ENCODE measurements around the gene ARMC7.
"Not testable (repeated sequence)": the region's sequence is repeated elsewhere in the genome, so short reads cannot be mapped to it uniquely, and the experiment has no call there.

ARMC7 gene

GRCh38 chr17:75072909-75073308, 36.9 kb upstream of the ARMC7 start:
- H3K27me3 Mint-ChIP-seq (ENCODE audit: low read depth); H3K4me3 Mint-ChIP-seq; H3K27ac Mint-ChIP-seq; H3K36me3 Mint-ChIP-seq (ENCODE audit: low read depth); H3K9me3 Mint-ChIP-seq; H3K4me1 Mint-ChIP-seq (ENCODE audit: low read depth): not testable (repeated sequence)

- Mint-ChIP-seq H3K36me3 (ENCODE audit: low read depth) (no peaks in the 10 kb centered on the region), H3K4me1 (ENCODE audit: low read depth) (peaks cover 7% of the 10 kb centered on the region), H3K27me3 (ENCODE audit: low read depth) (no peaks in the 10 kb centered on the region), H3K4me3 (no peak overlapping the region), H3K27ac (no peak overlapping the region), H3K9me3 (no peaks in the 10 kb centered on the region)
Observed at GRCh38 chr17:75073618-75074047, 36.1 kb upstream of the ARMC7 start.

GRCh38 chr17:75074532-75074931, 35.2 kb upstream of the ARMC7 start:
- peaks cover 9% of the 10 kb centered on the region for H3K4me1 Mint-ChIP-seq (ENCODE audit: low read depth)
- H3K36me3 Mint-ChIP-seq (ENCODE audit: low read depth) = no peaks in the 10 kb centered on the region
- no peak overlapping the region for H3K27ac Mint-ChIP-seq
- no peak overlapping the region for H3K4me3 Mint-ChIP-seq
- H3K27me3 Mint-ChIP-seq (ENCODE audit: low read depth) = no peaks in the 10 kb centered on the region
- H3K9me3 Mint-ChIP-seq = no peaks in the 10 kb centered on the region

- H3K4me1 Mint-ChIP-seq (ENCODE audit: low read depth) = peaks cover 7% of the 10 kb centered on the region
- no peak overlapping the region for H3K27ac Mint-ChIP-seq
- H3K4me3 Mint-ChIP-seq = no peak overlapping the region
- H3K9me3 Mint-ChIP-seq = no peaks in the 10 kb centered on the region
- no peaks in the 10 kb centered on the region for H3K36me3 Mint-ChIP-seq (ENCODE audit: low read depth)
- no peaks in the 10 kb centered on the region for H3K27me3 Mint-ChIP-seq (ENCODE audit: low read depth)
Observed at GRCh38 chr17:75075597-75076336, 34.0 kb upstream of the ARMC7 start.

- H3K9me3 Mint-ChIP-seq = no peaks in the 10 kb centered on the region
- H3K27ac Mint-ChIP-seq = no peak overlapping the region
- H3K36me3 Mint-ChIP-seq (ENCODE audit: low read depth) = no peaks in the 10 kb centered on the region
- H3K4me1 Mint-ChIP-seq (ENCODE audit: low read depth) = peaks cover 7% of the 10 kb centered on the region
- H3K27me3 Mint-ChIP-seq (ENCODE audit: low read depth) = no peaks in the 10 kb centered on the region
- H3K4me3 Mint-ChIP-seq = peak overlapping the region; percentile 44
Observed at GRCh38 chr17:75077072-75077495, 32.7 kb upstream of the ARMC7 start.

- Mint-ChIP-seq H3K9me3 (no peaks in the 10 kb centered on the region), H3K36me3 (ENCODE audit: low read depth) (no peaks in the 10 kb centered on the region), H3K4me1 (ENCODE audit: low read depth) (peaks cover 7% of the 10 kb centered on the region), H3K4me3 (peak overlapping the region; percentile 44), H3K27me3 (ENCODE audit: low read depth) (no peaks in the 10 kb centered on the region), H3K27ac (no peak overlapping the region)
Observed at GRCh38 chr17:75077496-75078283, 32.1 kb upstream of the ARMC7 start.

GRCh38 chr17:75078284-75079022, 31.3 kb upstream of the ARMC7 start:
- H3K4me1 Mint-ChIP-seq (ENCODE audit: low read depth) = peaks cover 7% of the 10 kb centered on the region
- H3K4me3 Mint-ChIP-seq = no peak overlapping the region
- no peaks in the 10 kb centered on the region for H3K36me3 Mint-ChIP-seq (ENCODE audit: low read depth)
- no peaks in the 10 kb centered on the region for H3K27me3 Mint-ChIP-seq (ENCODE audit: low read depth)
- H3K27ac Mint-ChIP-seq = peak overlapping the region; percentile 59
- H3K9me3 Mint-ChIP-seq = no peaks in the 10 kb centered on the region

- H3K27ac Mint-ChIP-seq = peak overlapping the region; percentile 59
- peaks cover 7% of the 10 kb centered on the region for H3K4me1 Mint-ChIP-seq (ENCODE audit: low read depth)
- no peak overlapping the region for H3K4me3 Mint-ChIP-seq
- H3K36me3 Mint-ChIP-seq (ENCODE audit: low read depth) = no peaks in the 10 kb centered on the region
- no peaks in the 10 kb centered on the region for H3K9me3 Mint-ChIP-seq
- no peaks in the 10 kb centered on the region for H3K27me3 Mint-ChIP-seq (ENCODE audit: low read depth)
Observed at GRCh38 chr17:75079023-75079373, 30.8 kb upstream of the ARMC7 start.

GRCh38 chr17:75081611-75082540, 27.9 kb upstream of the ARMC7 start:
- peaks cover 17% of the 10 kb centered on the region for H3K4me1 Mint-ChIP-seq (ENCODE audit: low read depth)
- H3K27me3 Mint-ChIP-seq (ENCODE audit: low read depth) = no peaks in the 10 kb centered on the region
- no peaks in the 10 kb centered on the region for H3K36me3 Mint-ChIP-seq (ENCODE audit: low read depth)
- no peak overlapping the region for H3K27ac Mint-ChIP-seq
- H3K4me3 Mint-ChIP-seq = no peak overlapping the region
- no peaks in the 10 kb centered on the region for H3K9me3 Mint-ChIP-seq

GRCh38 chr17:75082683-75083082, 27.1 kb upstream of the ARMC7 start:
- no peak overlapping the region for H3K4me3 Mint-ChIP-seq
- H3K9me3 Mint-ChIP-seq = no peaks in the 10 kb centered on the region
- peaks cover 19% of the 10 kb centered on the region for H3K4me1 Mint-ChIP-seq (ENCODE audit: low read depth)
- H3K36me3 Mint-ChIP-seq (ENCODE audit: low read depth) = no peaks in the 10 kb centered on the region
- no peak overlapping the region for H3K27ac Mint-ChIP-seq
- no peaks in the 10 kb centered on the region for H3K27me3 Mint-ChIP-seq (ENCODE audit: low read depth)

- H3K27ac Mint-ChIP-seq = no peak overlapping the region
Observed at GRCh38 chr17:75084039-75084660, 25.6 kb upstream of the ARMC7 start.

GRCh38 chr17:75086496-75087181, 23.1 kb upstream of the ARMC7 start:
- H3K4me3 Mint-ChIP-seq = peak overlapping the region; percentile 45
- H3K4me1 Mint-ChIP-seq (ENCODE audit: low read depth) = peaks cover 28% of the 10 kb centered on the region
- H3K36me3 Mint-ChIP-seq (ENCODE audit: low read depth) = no peaks in the 10 kb centered on the region
- H3K27ac Mint-ChIP-seq = peak overlapping the region; percentile 66
- no peaks in the 10 kb centered on the region for H3K27me3 Mint-ChIP-seq (ENCODE audit: low read depth)
- H3K9me3 Mint-ChIP-seq = no peaks in the 10 kb centered on the region

More at GRCh38 chr17:75084039-75084660, 25.6 kb upstream of the ARMC7 start:
- Mint-ChIP-seq H3K27me3 (ENCODE audit: low read depth) (no peaks in the 10 kb centered on the region), H3K4me1 (ENCODE audit: low read depth) (peaks cover 19% of the 10 kb centered on the region), H3K9me3 (no peaks in the 10 kb centered on the region), H3K36me3 (ENCODE audit: low read depth) (no peaks in the 10 kb centered on the region), H3K4me3 (no peak overlapping the region)

- H3K27ac Mint-ChIP-seq = peak overlapping the region; percentile 53
- no peaks in the 10 kb centered on the region for H3K27me3 Mint-ChIP-seq (ENCODE audit: low read depth)
- peak overlapping the region; percentile 69 for H3K4me3 Mint-ChIP-seq
- H3K36me3 Mint-ChIP-seq (ENCODE audit: low read depth) = no peaks in the 10 kb centered on the region
- H3K4me1 Mint-ChIP-seq (ENCODE audit: low read depth) = peaks cover 31% of the 10 kb centered on the region
- H3K9me3 Mint-ChIP-seq = no peaks in the 10 kb centered on the region
Observed at GRCh38 chr17:75087182-75087557, 22.6 kb upstream of the ARMC7 start.

All from T-helper 1 cell treated with Interleukin-12 subunit alpha and Interleukin-12 subunit beta and Interleukin-4 antibody, amounts not matched to agents 30 μg/mL and 1 μg/mL, for 36 hours (primary cell).